ENCODE measurements around the gene ZBTB7C.

The ZBTB7C gene

DNA sequence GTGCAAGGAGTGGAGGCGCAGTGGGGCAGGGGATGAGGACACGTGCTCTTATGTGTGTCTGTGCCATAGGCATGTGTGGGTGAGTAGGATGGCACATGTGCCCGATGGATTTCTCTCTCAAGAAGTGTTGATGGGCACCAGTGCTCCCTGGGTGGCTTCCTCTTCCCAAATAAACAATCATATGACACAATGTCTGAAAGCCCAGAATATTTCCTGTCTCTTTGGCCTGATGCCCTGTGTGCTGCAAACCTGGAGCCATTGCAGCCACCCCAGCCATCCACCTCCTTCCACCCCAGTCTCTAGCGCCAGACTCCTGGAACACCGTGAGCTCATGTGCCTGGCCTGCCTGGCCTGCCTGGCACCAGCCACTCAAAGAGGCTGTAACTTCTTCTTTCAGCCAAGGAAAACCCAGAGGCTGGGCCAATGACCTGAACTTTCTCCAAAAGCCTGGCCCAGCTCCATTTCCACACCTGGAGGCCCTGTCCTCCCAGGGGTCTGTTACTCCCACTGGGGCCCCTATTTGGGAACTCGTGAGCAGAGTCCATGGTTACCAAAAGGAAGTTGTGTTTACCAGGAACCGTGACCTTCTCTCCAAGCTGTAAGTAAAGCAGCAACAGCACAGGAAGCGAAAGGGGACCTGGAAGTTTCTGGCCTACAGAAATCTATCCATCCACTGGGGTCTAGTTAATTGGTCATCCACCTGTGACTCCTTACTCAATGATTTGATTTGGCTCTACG, 9.5 kb upstream of the ZBTB7C start:
- no peaks in the 10 kb centered on the region for H4K20me1 ChIP-seq (ENCODE audit: insufficient read depth, low read length, poor library complexity, severe bottlenecking)
- no peaks in the 10 kb centered on the region for H3K36me3 ChIP-seq (ENCODE audit: insufficient read depth, low read length)
- no peaks in the 10 kb centered on the region for H3K9me2 ChIP-seq (replicated peaks; ENCODE audit: low read depth, low read length)
- no peak overlapping the region for H3K4me3 ChIP-seq (ENCODE audit: low read length, poor library complexity, severe bottlenecking)
- no peak overlapping the region for H3K9ac ChIP-seq (ENCODE audit: low read depth, low read length, poor library complexity, severe bottlenecking)
- H3F3A ChIP-seq (ENCODE audit: low read depth) = no peaks in the 10 kb centered on the region
- no peaks in the 10 kb centered on the region for H3K27me3 ChIP-seq (ENCODE audit: insufficient read depth, low read length, poor library complexity, severe bottlenecking)
- H2AFZ ChIP-seq (ENCODE audit: low read length) = no peak overlapping the region
- no peaks in the 10 kb centered on the region for H3K9me3 ChIP-seq (ENCODE audit: insufficient read depth, low read depth, low read length)
- TF ChIP-seq, protein P1, sequence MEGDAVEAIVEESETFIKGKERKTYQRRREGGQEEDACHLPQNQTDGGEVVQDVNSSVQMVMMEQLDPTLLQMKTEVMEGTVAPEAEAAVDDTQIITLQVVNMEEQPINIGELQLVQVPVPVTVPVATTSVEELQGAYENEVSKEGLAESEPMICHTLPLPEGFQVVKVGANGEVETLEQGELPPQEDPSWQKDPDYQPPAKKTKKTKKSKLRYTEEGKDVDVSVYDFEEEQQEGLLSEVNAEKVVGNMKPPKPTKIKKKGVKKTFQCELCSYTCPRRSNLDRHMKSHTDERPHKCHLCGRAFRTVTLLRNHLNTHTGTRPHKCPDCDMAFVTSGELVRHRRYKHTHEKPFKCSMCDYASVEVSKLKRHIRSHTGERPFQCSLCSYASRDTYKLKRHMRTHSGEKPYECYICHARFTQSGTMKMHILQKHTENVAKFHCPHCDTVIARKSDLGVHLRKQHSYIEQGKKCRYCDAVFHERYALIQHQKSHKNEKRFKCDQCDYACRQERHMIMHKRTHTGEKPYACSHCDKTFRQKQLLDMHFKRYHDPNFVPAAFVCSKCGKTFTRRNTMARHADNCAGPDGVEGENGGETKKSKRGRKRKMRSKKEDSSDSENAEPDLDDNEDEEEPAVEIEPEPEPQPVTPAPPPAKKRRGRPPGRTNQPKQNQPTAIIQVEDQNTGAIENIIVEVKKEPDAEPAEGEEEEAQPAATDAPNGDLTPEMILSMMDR (conservative IDR thresholded peaks at IDR 0.05; ENCODE audit: low read length) = no peak
- TF ChIP-seq EZH2phosphoT487 (IDR thresholded peaks at IDR 0.05; ENCODE audit: borderline replicate concordance) = no peak
- H3K4me1 ChIP-seq (ENCODE audit: insufficient read depth, low read length, poor library complexity, severe bottlenecking) = no peaks in the 10 kb centered on the region
- H3K79me2 ChIP-seq (ENCODE audit: insufficient read depth, low read length) = no peaks in the 10 kb centered on the region
- no peak overlapping the region for H3K4me2 ChIP-seq (ENCODE audit: low read depth, low read length, poor library complexity, severe bottlenecking)

DNA sequence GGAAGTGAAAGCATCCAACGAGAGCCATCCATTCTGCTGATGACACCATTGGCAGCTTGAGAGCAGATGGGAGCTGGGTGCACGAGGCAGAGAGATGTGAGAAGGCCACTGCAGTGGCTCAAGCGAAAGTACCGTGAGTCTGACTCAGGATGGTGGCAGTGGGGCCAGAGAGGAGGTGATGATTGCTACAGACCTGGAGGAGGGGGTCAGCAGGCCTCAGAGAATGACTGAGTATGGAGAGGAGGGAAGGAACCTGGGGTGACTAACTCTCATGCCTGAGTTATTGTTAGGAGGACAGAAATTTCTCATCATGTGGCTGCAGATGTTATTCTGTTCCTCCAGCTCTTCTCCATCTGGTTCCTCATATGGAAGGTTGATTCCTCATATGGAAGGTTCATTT, 8.8 kb upstream of the ZBTB7C start:
- H3K4me2 ChIP-seq (ENCODE audit: low read depth, low read length, poor library complexity, severe bottlenecking) = no peak overlapping the region
- H3K4me1 ChIP-seq (ENCODE audit: insufficient read depth, low read length, poor library complexity, severe bottlenecking) = no peaks in the 10 kb centered on the region
- no peaks in the 10 kb centered on the region for H3K36me3 ChIP-seq (ENCODE audit: insufficient read depth, low read length)
- H3K9me3 ChIP-seq (ENCODE audit: insufficient read depth, low read depth, low read length) = no peaks in the 10 kb centered on the region
- no peak overlapping the region for H3K9ac ChIP-seq (ENCODE audit: low read depth, low read length, poor library complexity, severe bottlenecking)
- no peaks in the 10 kb centered on the region for H3K27me3 ChIP-seq (ENCODE audit: insufficient read depth, low read length, poor library complexity, severe bottlenecking)
- H2AFZ ChIP-seq (ENCODE audit: low read length) = no peak overlapping the region
- H3K4me3 ChIP-seq (ENCODE audit: low read length, poor library complexity, severe bottlenecking) = no peak overlapping the region
- H3F3A ChIP-seq (ENCODE audit: low read depth) = no peaks in the 10 kb centered on the region
- no peaks in the 10 kb centered on the region for H3K79me2 ChIP-seq (ENCODE audit: insufficient read depth, low read length)
- no peaks in the 10 kb centered on the region for H3K9me2 ChIP-seq (replicated peaks; ENCODE audit: low read depth, low read length)
- H4K20me1 ChIP-seq (ENCODE audit: insufficient read depth, low read length, poor library complexity, severe bottlenecking) = no peaks in the 10 kb centered on the region
- TF ChIP-seq, protein P1 (conservative IDR thresholded peaks at IDR 0.05; ENCODE audit: low read length) = no peak

DNA sequence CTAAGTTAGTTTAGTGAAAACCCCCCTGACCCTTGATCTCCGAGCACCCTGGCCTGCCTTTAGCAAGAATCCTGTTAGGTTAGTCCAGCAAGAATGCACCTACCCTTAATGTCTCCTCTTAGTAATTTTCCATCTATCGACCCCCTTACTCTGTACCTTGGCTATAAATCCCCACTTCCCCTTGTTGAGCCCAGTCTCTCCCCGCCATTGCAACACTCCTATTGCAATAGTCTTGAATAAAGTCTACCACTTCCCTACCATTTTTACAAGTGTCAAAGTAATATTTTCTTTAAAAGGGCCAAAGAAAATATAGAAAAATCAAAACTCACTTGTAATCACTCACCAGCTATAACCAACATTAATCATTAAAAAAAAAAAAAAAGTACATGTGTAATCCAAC, 4.2 kb upstream of the ZBTB7C start:
- Histone ChIP-seq H3K9ac (ENCODE audit: low read depth, low read length, poor library complexity, severe bottlenecking) (no peak overlapping the region), H2AFZ (ENCODE audit: low read length) (no peak overlapping the region), H3K36me3 (ENCODE audit: insufficient read depth, low read length) (no peaks in the 10 kb centered on the region), H3K9me2 (replicated peaks; ENCODE audit: low read depth, low read length) (no peaks in the 10 kb centered on the region), H3K79me2 (ENCODE audit: insufficient read depth, low read length) (no peaks in the 10 kb centered on the region), H3F3A (ENCODE audit: low read depth) (no peaks in the 10 kb centered on the region), H4K20me1 (ENCODE audit: insufficient read depth, low read length, poor library complexity, severe bottlenecking) (no peaks in the 10 kb centered on the region), H3K27me3 (ENCODE audit: insufficient read depth, low read length, poor library complexity, severe bottlenecking) (no peaks in the 10 kb centered on the region), H3K4me2 (ENCODE audit: low read depth, low read length, poor library complexity, severe bottlenecking) (no peak overlapping the region), H3K4me3 (ENCODE audit: low read length, poor library complexity, severe bottlenecking) (no peak overlapping the region), H3K9me3 (ENCODE audit: insufficient read depth, low read depth, low read length) (no peaks in the 10 kb centered on the region), H3K4me1 (ENCODE audit: insufficient read depth, low read length, poor library complexity, severe bottlenecking) (no peaks in the 10 kb centered on the region)
- TF ChIP-seq, protein P1 (conservative IDR thresholded peaks at IDR 0.05; ENCODE audit: low read length) = no peak
- TF ChIP-seq EZH2phosphoT487 (IDR thresholded peaks at IDR 0.05; ENCODE audit: borderline replicate concordance) = no peak

All from Loucy (cell line).